Stimulated activated CD8-positive, alpha-beta memory T cell treated with anti-CD3 and anti-CD28 coated beads, Interleukin-15, amount 100 ng/mL, for 4 hours (primary cell): ENCODE measurements around the gene ATP7A.
"Not testable (repeated sequence)": the region's sequence is repeated elsewhere in the genome, so short reads cannot be mapped to it uniquely, and the experiment has no call there.

Experiments
- DNase-seq, 2 donors: peaks; one replicate each; pipeline ENCODE4 v3.0.0-alpha.2; 2020; ENCODE audit warnings: low read depth in 2 of 2

The ATP7A gene

GRCh38 chrX:77910108-77910840, at the start of gene ATP7A:
TSS of gene ATP7A (plus strand) at chrX:77910693. CDS start at chrX:77971642, 60,949 bp downstream.
- DNase-seq, result peak; percentile 82 to 90

- DNase-seq, result no peak
These were observed 35.1 kb upstream of the ATP7A start for GRCh38 chrX:77875372-77875771.

- not testable (repeated sequence) for DNase-seq
These were observed 29.1 kb upstream of the ATP7A start for GRCh38 chrX:77881418-77881817.

- DNase-seq, result no peak
These were observed 17.6 kb upstream of the ATP7A start for GRCh38 chrX:77892887-77893286.

GRCh38 chrX:77893713-77894112, 16.8 kb upstream of the ATP7A start:
- no peak for DNase-seq

- peak; percentile 73 to 85 for DNase-seq
These were observed 15.3 kb upstream of the ATP7A start, which contains the start of gene MAGT1 for GRCh38 chrX:77894921-77895886. TSS of gene MAGT1 (minus strand) at chrX:77895435. CDS start at chrX:77895410, 25 bp downstream.

- DNase-seq, result peak; percentile 17 to 36
These were observed 11.2 kb upstream of the ATP7A start, which contains the start of gene COX7B for GRCh38 chrX:77899081-77899828. TSS of gene COX7B (plus strand) at chrX:77899468. CDS start at chrX:77899554, 86 bp downstream.

- no peak for DNase-seq
These were observed 9.8 kb upstream of the ATP7A start for GRCh38 chrX:77900688-77901087.

- DNase-seq, result no peak
These were observed 9.0 kb upstream of the ATP7A start for GRCh38 chrX:77901506-77901905.

GRCh38 chrX:77917294-77917933, 6.9 kb downstream of the ATP7A start:
- no peak for DNase-seq

GRCh38 chrX:77918568-77918967, 8.1 kb downstream of the ATP7A start:
- DNase-seq, result no peak

GRCh38 chrX:77919370-77919769, 8.9 kb downstream of the ATP7A start:
- not testable (repeated sequence) for DNase-seq

- DNase-seq, result no peak
These were observed 12.3 kb downstream of the ATP7A start for GRCh38 chrX:77922787-77923186.

- DNase-seq, result no peak
These were observed 13.9 kb downstream of the ATP7A start for GRCh38 chrX:77924320-77924859.

- no peak for DNase-seq
These were observed 15.3 kb downstream of the ATP7A start for GRCh38 chrX:77925764-77926163.

- DNase-seq, result no peak
These were observed 20.1 kb downstream of the ATP7A start for GRCh38 chrX:77930581-77930980.

- no peak for DNase-seq
These were observed 25.4 kb downstream of the ATP7A start for GRCh38 chrX:77935886-77936285.

- no peak for DNase-seq
These were observed 25.8 kb downstream of the ATP7A start for GRCh38 chrX:77936299-77936698.

- DNase-seq, result no peak
These were observed 26.8 kb downstream of the ATP7A start for GRCh38 chrX:77937291-77937690.

- no peak for DNase-seq
These were observed 27.7 kb downstream of the ATP7A start for GRCh38 chrX:77938083-77938680.
